HL-60 (cell line): ENCODE data around the gene EDN3.

Experiments used
- DNase-seq, 2 experiments: peaks; one replicate each; pipeline ENCODE4 v3.0.0-alpha.2; 2010 to 2020; ENCODE audit warnings: low read depth in 1 of 2, low spot score in 1 of 2
- H3K27ac ChIP-seq: fragments of 250-450 bp; sonication (Bioruptor Pico); replicated peaks from 2 replicates; pipeline ENCODE4 v1.5.1; 2020; ENCODE audit warnings: mild to moderate bottlenecking, moderate library complexity
- H3K27me3 ChIP-seq: fragments of 250-450 bp; sonication (Bioruptor Pico); 2 replicates; pipeline ENCODE4 v1.5.1; 2021; ENCODE audit warnings: mild to moderate bottlenecking, moderate library complexity; ENCODE audit not compliant: insufficient read depth, poor library complexity, severe bottlenecking
- H3K4me3 ChIP-seq: replicated peaks from 2 replicates; pipeline ENCODE4 v1.5.1; 2011; ENCODE audit warnings: mild to moderate bottlenecking, control low read depth, low read length; ENCODE audit not compliant: insufficient read depth
- CTCF ChIP-seq: IDR thresholded peaks from one replicate; pipeline ENCODE4 v1.5.1; 2011; ENCODE audit warnings: low read length, control low read depth, inconsistent platforms; ENCODE audit not compliant: insufficient read depth
- GABPA ChIP-seq: IDR thresholded peaks from 2 replicates; pipeline ENCODE4 v1.6.1; 2012; ENCODE audit warnings: low read depth
- POLR2AphosphoS5 ChIP-seq: IDR thresholded peaks from 2 replicates; pipeline ENCODE4 v1.6.1; 2012; ENCODE audit warnings: low read depth
- REST ChIP-seq: IDR thresholded peaks from 2 replicates; pipeline ENCODE4 v1.6.1; 2012; ENCODE audit warnings: low read depth; ENCODE audit not compliant: insufficient replicate concordance
- SPI1 ChIP-seq: IDR thresholded peaks from 2 replicates; pipeline ENCODE4 v1.6.1; 2012; ENCODE audit warnings: low read depth, mild to moderate bottlenecking, borderline replicate concordance

Gene EDN3

DNA sequence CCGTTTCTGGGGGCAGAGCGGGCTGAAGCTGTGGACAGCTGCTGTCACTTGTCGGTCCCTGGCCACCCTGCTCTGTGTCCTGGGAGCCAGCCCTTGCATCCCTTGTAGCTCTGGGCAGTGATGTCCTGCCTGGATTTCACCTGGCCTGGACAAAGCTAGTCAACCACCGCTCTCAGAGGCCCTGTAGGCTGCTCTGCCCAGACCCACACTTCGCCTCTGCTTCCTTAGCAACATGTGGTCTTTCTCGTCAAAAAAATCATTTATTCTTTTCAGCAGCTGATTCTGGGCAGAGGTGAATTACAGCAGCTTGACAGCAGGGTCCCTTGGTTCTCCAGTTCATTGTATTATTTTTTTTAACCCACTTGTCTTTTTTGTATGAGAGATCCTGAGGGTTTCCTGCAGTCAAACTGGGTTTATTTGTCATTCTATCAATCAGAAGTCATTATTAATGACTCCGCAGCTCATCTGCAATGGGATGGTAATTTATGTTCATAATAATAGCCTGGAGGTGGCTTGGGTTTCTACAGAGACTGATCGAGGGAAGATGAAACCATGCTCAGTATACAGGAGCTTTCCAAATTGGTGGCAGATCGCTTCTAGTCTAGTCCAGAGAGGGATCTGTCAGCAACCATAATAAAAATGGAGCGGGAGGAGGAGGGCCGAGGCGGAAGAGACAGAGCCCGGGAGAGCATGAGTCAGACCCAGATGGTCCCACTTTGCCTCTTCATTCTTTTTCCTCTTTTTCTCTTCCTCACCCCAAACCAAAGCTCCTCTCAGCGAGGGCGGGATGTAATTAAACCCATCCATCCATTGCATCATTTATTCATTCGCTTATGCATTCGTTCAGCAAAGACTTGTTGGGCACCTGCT, 22.4 kb downstream of the EDN3 start:
- TF ChIP-seq GABPA (no peak), REST (no peak), SPI1 (no peak), POLR2AphosphoS5 (no peak), CTCF (no peak)
- no peak for DNase-seq
- H3K27ac ChIP-seq, result no peak overlapping the region
- H3K27me3 ChIP-seq, result no peaks in the 10 kb centered on the region
- H3K4me3 ChIP-seq, result no peak overlapping the region

DNA sequence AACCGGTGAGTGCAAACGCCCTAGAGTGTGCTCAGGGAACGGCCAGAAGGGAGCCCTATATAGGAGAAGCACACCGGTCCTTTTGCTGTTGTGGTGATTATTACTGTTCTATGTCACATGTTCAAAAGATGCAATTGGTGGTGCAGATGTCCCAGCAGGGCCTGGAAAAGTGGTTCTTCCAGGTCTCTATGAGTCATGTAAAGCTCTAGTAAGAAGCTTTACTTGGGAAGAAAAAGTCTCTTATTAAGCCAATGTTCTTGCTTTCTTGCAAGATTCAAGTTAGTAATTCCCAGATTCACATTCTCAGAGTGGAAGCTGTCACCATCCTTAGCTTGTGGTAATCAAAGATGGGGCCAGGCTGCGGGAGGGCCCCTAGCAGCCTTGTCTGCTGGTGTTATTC, 23.3 kb downstream of the EDN3 start:
- H3K27ac ChIP-seq, result no peak overlapping the region
- no peaks in the 10 kb centered on the region for H3K27me3 ChIP-seq
- H3K4me3 ChIP-seq, result no peak overlapping the region
- TF ChIP-seq GABPA (no peak), REST (no peak), POLR2AphosphoS5 (no peak), SPI1 (no peak), CTCF (no peak)
- no peak for DNase-seq

- TF ChIP-seq SPI1 (no peak), POLR2AphosphoS5 (no peak), GABPA (no peak), CTCF (no peak), REST (no peak)
- no peak overlapping the region for H3K4me3 ChIP-seq
- H3K27ac ChIP-seq, result no peak overlapping the region
- no peak for DNase-seq
- H3K27me3 ChIP-seq, result no peaks in the 10 kb centered on the region
Measured at GRCh38 chr20:59324521-59325141, 24.2 kb downstream of the EDN3 start.
